Measurements from ENCODE around the gene MARK4. TPM values are rescaled to one million over a fixed set of nuclear protein-coding genes. Genes with fewer than 3 reads are reported as not detected.
"Not testable (repeated sequence)": the region's sequence is repeated elsewhere in the genome, so short reads cannot be mapped to it uniquely, and the experiment has no call there.

The MARK4 gene
- total RNA-seq, 1 experiment from 2014 or later, result 37.7 TPM

DNA sequence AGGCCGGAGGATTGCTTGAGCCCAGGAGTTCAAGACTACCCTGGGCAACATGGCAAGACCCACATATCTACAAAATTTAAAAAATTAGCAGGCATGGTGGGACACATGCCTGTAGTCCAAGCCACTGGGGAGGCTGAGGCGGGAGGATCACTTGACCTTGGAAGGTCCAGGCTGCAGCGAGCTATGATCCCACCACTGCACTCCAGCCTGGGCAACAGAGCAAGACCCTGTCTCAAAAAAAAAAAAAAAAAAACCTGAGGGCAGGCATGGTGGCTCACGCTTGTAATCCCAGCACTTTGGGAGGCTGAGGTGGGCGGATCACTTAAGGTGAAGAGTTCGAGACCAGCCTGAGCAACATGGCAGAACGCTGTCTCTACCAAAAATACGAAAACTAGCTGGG lies 58.3 kb downstream of the MARK4 start:
- H3K79me2 ChIP-seq (ENCODE audit: insufficient read depth, low read length); intact Hi-C loops (cut with micrococcal nuclease); DNase-seq (ENCODE audit: low read depth, low spot score); H3K9ac ChIP-seq (ENCODE audit: low read length); H3K27ac ChIP-seq (ENCODE audit: low read depth, low read length); H3K36me3 ChIP-seq (ENCODE audit: control insufficient read depth in 1 of 2, insufficient read depth in 2 of 2, low read length in 2 of 2); H3K9me3 ChIP-seq (ENCODE audit: control insufficient read depth in 1 of 2, insufficient read depth in 1 of 2, low read depth in 1 of 2, low read length in 2 of 2); H3K27me3 ChIP-seq (ENCODE audit: insufficient read depth, low read length); ATAC-seq; H3K4me2 ChIP-seq (ENCODE audit: low read length); H4K20me1 ChIP-seq (ENCODE audit: insufficient read depth); H2AFZ ChIP-seq (ENCODE audit: low read depth, low read length, poor library complexity, severe bottlenecking); H3K9me2 ChIP-seq (ENCODE audit: insufficient read depth); BruUV-seq (replicated peaks); H3K4me3 ChIP-seq (replicated peaks in 1 of 2; ENCODE audit: low read depth in 1 of 2, low read length in 2 of 2); CTCF ChIA-PET: not testable (repeated sequence)
- POLR2A ChIA-PET, result interaction anchor here (0.6 kb wide), 1 partner anchor 117 kb away, joined by 4 read pairs; no protein-coding TSS in a partner anchor
- RAD21 ChIA-PET (ENCODE audit: low non-redundant PET in 1 of 2, low total read pairs in 2 of 2, uncharacterized antibody in 2 of 2, unreplicated experiment in 2 of 2), result interaction anchor here in 1 of 2 experiments (0.7 kb wide), 1 partner anchor 310 kb away, joined by 3 read pairs; no protein-coding TSS in a partner anchor
- H3K4me1 ChIP-seq (ENCODE audit: control insufficient read depth in 1 of 2, insufficient read depth in 2 of 2, low read length in 2 of 2), result peaks cover 10 to 16% of the 10 kb centered on the region in 2 experiments

DNA sequence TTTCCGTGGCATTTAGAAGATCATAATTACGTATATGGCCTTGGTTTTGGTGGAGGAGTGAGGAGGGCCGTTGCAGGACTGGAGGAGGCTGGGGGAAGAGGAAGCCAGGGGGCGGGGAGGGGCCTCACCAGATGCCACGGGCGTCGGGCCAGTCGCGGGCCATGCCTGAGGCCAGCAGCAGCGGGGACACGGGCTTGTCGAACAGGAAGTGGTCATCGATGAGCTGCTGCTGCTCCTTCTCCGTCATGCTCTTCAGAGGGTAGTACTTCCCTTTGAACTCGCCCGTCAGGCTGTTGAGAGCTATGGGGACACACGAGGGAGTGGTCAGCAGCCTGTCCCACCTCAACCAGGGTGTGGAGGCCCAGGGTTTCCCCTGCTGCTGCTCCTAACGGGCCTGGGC lies 60.5 kb downstream of the MARK4 start:
- Histone ChIP-seq H3K9me2 (ENCODE audit: insufficient read depth) (no peaks in the 10 kb centered on the region), H3K4me2 (ENCODE audit: low read length) (no peak overlapping the region), H3K4me1 (ENCODE audit: control insufficient read depth in 1 of 2, insufficient read depth in 2 of 2, low read length in 2 of 2) (peaks cover 10 to 12% of the 10 kb centered on the region in 2 experiments), H4K20me1 (ENCODE audit: insufficient read depth) (no peaks in the 10 kb centered on the region), H3K36me3 (ENCODE audit: control insufficient read depth in 1 of 2, insufficient read depth in 2 of 2, low read length in 2 of 2) (no peaks in the 10 kb centered on the region), H2AFZ (ENCODE audit: low read depth, low read length, poor library complexity, severe bottlenecking) (no peak overlapping the region), H3K4me3 (replicated peaks in 1 of 2; ENCODE audit: low read depth in 1 of 2, low read length in 2 of 2) (no peak overlapping the region), H3K9ac (ENCODE audit: low read length) (no peak overlapping the region), H3K27ac (ENCODE audit: low read depth, low read length) (no peak overlapping the region), H3K79me2 (ENCODE audit: insufficient read depth, low read length) (no peaks in the 10 kb centered on the region), H3K9me3 (ENCODE audit: control insufficient read depth in 1 of 2, insufficient read depth in 1 of 2, low read depth in 1 of 2, low read length in 2 of 2) (no peaks in the 10 kb centered on the region), H3K27me3 (ENCODE audit: insufficient read depth, low read length) (no peaks in the 10 kb centered on the region)
- BruUV-seq (replicated peaks), result no TSS peak
- intact Hi-C loops (cut with micrococcal nuclease), result no loop called here
- CTCF ChIA-PET, result interaction anchor here (0.6 kb wide), 1 partner anchor 279 kb away, joined by 3 read pairs; no protein-coding TSS in a partner anchor
- DNase-seq (ENCODE audit: low read depth, low spot score), result no peak
- RAD21 ChIA-PET (ENCODE audit: low non-redundant PET in 1 of 2, low total read pairs in 2 of 2, uncharacterized antibody in 2 of 2, unreplicated experiment in 2 of 2), result no interaction called here
- TF ChIP-seq, protein P1, sequence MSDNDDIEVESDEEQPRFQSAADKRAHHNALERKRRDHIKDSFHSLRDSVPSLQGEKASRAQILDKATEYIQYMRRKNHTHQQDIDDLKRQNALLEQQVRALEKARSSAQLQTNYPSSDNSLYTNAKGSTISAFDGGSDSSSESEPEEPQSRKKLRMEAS (IDR thresholded peaks at IDR 0.05), result no peak
- no peak for TF ChIP-seq RAD21 (IDR thresholded peaks at IDR 0.05; ENCODE audit: low read depth)
- no peak for TF ChIP-seq YY1 (IDR thresholded peaks at IDR 0.05; ENCODE audit: extremely low read depth, insufficient replicate concordance, low read depth, low read length)
- TF ChIP-seq EZH2 (IDR thresholded peaks at IDR 0.05), result no peak
- TF ChIP-seq TCF7L2 (IDR thresholded peaks at IDR 0.05; ENCODE audit: borderline replicate concordance, extremely low read depth, insufficient read depth, insufficient read length), result no peak
- TF ChIP-seq, protein P2, sequence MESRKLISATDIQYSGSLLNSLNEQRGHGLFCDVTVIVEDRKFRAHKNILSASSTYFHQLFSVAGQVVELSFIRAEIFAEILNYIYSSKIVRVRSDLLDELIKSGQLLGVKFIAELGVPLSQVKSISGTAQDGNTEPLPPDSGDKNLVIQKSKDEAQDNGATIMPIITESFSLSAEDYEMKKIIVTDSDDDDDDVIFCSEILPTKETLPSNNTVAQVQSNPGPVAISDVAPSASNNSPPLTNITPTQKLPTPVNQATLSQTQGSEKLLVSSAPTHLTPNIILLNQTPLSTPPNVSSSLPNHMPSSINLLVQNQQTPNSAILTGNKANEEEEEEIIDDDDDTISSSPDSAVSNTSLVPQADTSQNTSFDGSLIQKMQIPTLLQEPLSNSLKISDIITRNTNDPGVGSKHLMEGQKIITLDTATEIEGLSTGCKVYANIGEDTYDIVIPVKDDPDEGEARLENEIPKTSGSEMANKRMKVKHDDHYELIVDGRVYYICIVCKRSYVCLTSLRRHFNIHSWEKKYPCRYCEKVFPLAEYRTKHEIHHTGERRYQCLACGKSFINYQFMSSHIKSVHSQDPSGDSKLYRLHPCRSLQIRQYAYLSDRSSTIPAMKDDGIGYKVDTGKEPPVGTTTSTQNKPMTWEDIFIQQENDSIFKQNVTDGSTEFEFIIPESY (IDR thresholded peaks at IDR 0.05; ENCODE audit: extremely low read depth, insufficient replicate concordance, low read length), result no peak
- no peak for TF ChIP-seq POLR2AphosphoS5 (IDR thresholded peaks at IDR 0.05; ENCODE audit: low read depth, low read length)
- TF ChIP-seq SIN3A (IDR thresholded peaks at IDR 0.05; ENCODE audit: low read depth), result no peak
- TF ChIP-seq, protein P3, sequence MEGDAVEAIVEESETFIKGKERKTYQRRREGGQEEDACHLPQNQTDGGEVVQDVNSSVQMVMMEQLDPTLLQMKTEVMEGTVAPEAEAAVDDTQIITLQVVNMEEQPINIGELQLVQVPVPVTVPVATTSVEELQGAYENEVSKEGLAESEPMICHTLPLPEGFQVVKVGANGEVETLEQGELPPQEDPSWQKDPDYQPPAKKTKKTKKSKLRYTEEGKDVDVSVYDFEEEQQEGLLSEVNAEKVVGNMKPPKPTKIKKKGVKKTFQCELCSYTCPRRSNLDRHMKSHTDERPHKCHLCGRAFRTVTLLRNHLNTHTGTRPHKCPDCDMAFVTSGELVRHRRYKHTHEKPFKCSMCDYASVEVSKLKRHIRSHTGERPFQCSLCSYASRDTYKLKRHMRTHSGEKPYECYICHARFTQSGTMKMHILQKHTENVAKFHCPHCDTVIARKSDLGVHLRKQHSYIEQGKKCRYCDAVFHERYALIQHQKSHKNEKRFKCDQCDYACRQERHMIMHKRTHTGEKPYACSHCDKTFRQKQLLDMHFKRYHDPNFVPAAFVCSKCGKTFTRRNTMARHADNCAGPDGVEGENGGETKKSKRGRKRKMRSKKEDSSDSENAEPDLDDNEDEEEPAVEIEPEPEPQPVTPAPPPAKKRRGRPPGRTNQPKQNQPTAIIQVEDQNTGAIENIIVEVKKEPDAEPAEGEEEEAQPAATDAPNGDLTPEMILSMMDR (IDR thresholded peaks at IDR 0.05 in 2 of 3, conservative IDR thresholded peaks at IDR 0.05 in 1 of 3; ENCODE audit: borderline replicate concordance in 1 of 3, insufficient read depth in 1 of 3, low read depth in 2 of 3, low read length in 2 of 3), result no peak
- TF ChIP-seq POLR2A (IDR thresholded peaks at IDR 0.05; ENCODE audit: borderline replicate concordance, extremely low read depth, insufficient read depth, insufficient read length), result no peak
- POLR2A ChIA-PET, result no interaction called here
- ATAC-seq, result no peak
